GM19035 (cell line): ENCODE data around the gene TMEM235.

Experiments
- ATAC-seq: cut with Tn5 transposase; IDR thresholded peaks from one replicate; pipeline ENCODE4 v1.9.1; 2021; ENCODE audit not compliant: unreplicated experiment

The TMEM235 gene

GRCh38 chr17:78253946-78254672 is 22.7 kb downstream of the TMEM235 start:
- peak; percentile 56 for ATAC-seq

- no peak for ATAC-seq
Measured at GRCh38 chr17:78255029-78255656, 23.7 kb downstream of the TMEM235 start.

GRCh38 chr17:78255953-78256706 is 24.7 kb downstream of the TMEM235 start:
- no peak for ATAC-seq

- ATAC-seq: no peak
Measured at GRCh38 chr17:78256707-78257591, 25.5 kb downstream of the TMEM235 start.

- ATAC-seq: no peak
Measured at GRCh38 chr17:78257810-78258322, 26.4 kb downstream of the TMEM235 start.

GRCh38 chr17:78258323-78259191 is 27.1 kb downstream of the TMEM235 start:
- ATAC-seq: no peak

GRCh38 chr17:78259192-78259554 is 27.7 kb downstream of the TMEM235 start:
- ATAC-seq: no peak

GRCh38 chr17:78263063-78263735 is 31.8 kb downstream of the TMEM235 start:
- ATAC-seq: no peak

GRCh38 chr17:78263736-78264340 is 32.4 kb downstream of the TMEM235 start:
- no peak for ATAC-seq

GRCh38 chr17:78264590-78264989 is 33.2 kb downstream of the TMEM235 start:
- no peak for ATAC-seq

GRCh38 chr17:78265121-78265520 is 33.7 kb downstream of the TMEM235 start:
- no peak for ATAC-seq

- ATAC-seq: no peak
Measured at GRCh38 chr17:78266231-78266631, 34.8 kb downstream of the TMEM235 start.

- ATAC-seq: no peak
Measured at GRCh38 chr17:78266771-78267170, 35.3 kb downstream of the TMEM235 start.

- no peak for ATAC-seq
Measured at GRCh38 chr17:78267253-78268073, 36.0 kb downstream of the TMEM235 start.

GRCh38 chr17:78268191-78268874 is 36.9 kb downstream of the TMEM235 start:
- no peak for ATAC-seq

- no peak for ATAC-seq
Measured at GRCh38 chr17:78268951-78269905, 37.8 kb downstream of the TMEM235 start.
